Measurements from ENCODE around the gene TXK.

- TF ChIP-seq SREBF1 (IDR thresholded peaks at IDR 0.05; ENCODE audit: low read length) (no peak), USF2 (IDR thresholded peaks at IDR 0.05; ENCODE audit: borderline replicate concordance, low read depth, low read length) (no peak), ZNF24 (IDR thresholded peaks at IDR 0.05) (no peak), CTCF (IDR thresholded peaks at IDR 0.05 in 2 of 3, conservative IDR thresholded peaks at IDR 0.05 in 1 of 3; ENCODE audit: control insufficient read depth in 2 of 3, extremely low read depth in 1 of 3, insufficient read depth in 1 of 3, low read depth in 3 of 3, low read length in 3 of 3) (no peak), REST (IDR thresholded peaks at IDR 0.05; ENCODE audit: low read depth, low read length) (no peak), ATF3 (IDR thresholded peaks at IDR 0.05; ENCODE audit: borderline replicate concordance, extremely low read depth, low read depth, low read length) (no peak), RBBP5 (conservative IDR thresholded peaks at IDR 0.05) (no peak), E4F1 (IDR thresholded peaks at IDR 0.05; ENCODE audit: borderline replicate concordance, partially characterized antibody) (no peak), SKIL (IDR thresholded peaks at IDR 0.05; ENCODE audit: low read depth, poor library complexity, severe bottlenecking) (no peak), PBX3 (IDR thresholded peaks at IDR 0.05; ENCODE audit: insufficient replicate concordance, low read depth, low read length) (no peak)
These were observed 5.6 kb upstream of the TXK start for GRCh38 chr4:48139691-48140090.

Measured in GM12878 (cell line).